Measurements from ENCODE around the gene NECTIN3. TPM values are rescaled to one million over a fixed set of nuclear protein-coding genes. Genes with fewer than 3 reads are reported as not detected.

NECTIN3 gene
- total RNA-seq, 1 experiment from 2014 or later: 53.7 TPM

- Histone ChIP-seq H2BK20ac (ENCODE audit: low read depth, low read length, poor library complexity, severe bottlenecking) (no peak overlapping the region), H3K9ac (ENCODE audit: extremely low read depth, insufficient read length, low read length) (no peak overlapping the region), H4K91ac (ENCODE audit: insufficient read length, low read depth, low read length) (no peak overlapping the region), H3K56ac (ENCODE audit: insufficient read length, low read depth, low read length) (no peak overlapping the region), H4K20me1 (ENCODE audit: control insufficient read depth, insufficient read depth, insufficient read length) (no peaks in the 10 kb centered on the region), H3K27ac (ENCODE audit: insufficient read length, low read depth, low read length) (no peak overlapping the region), H3K27me3 (ENCODE audit: insufficient read depth, low read length) (no peaks in the 10 kb centered on the region), H2BK15ac (ENCODE audit: low read depth, low read length) (no peak overlapping the region), H4K8ac (replicated peaks; ENCODE audit: insufficient read length, low read depth, low read length) (no peak overlapping the region), H2BK5ac (ENCODE audit: insufficient read length, low read length) (no peak overlapping the region), H2BK12ac (ENCODE audit: insufficient read length, low read depth, low read length) (no peak overlapping the region), H3K23ac (ENCODE audit: insufficient read length, low read depth, low read length) (no peak overlapping the region), H4K5ac (ENCODE audit: insufficient read length, low read depth, low read length) (no peak overlapping the region), H3K14ac (ENCODE audit: insufficient read depth, low read length) (no peak overlapping the region), H3K23me2 (ENCODE audit: insufficient read length, low read depth, low read length, poor library complexity, severe bottlenecking) (no peaks in the 10 kb centered on the region), H2BK120ac (ENCODE audit: low read depth, low read length, poor library complexity, severe bottlenecking) (no peak overlapping the region), H3K79me2 (ENCODE audit: insufficient read depth, low read length) (no peaks in the 10 kb centered on the region), H2AK5ac (ENCODE audit: insufficient read length, low read length) (no peak overlapping the region), H3K18ac (ENCODE audit: insufficient read length, low read depth, low read length) (no peak overlapping the region), H2AFZ (ENCODE audit: low read length) (no peak overlapping the region), H3K9me3 (ENCODE audit: control insufficient read depth, low read depth, low read length) (no peaks in the 10 kb centered on the region), H3K4me2 (ENCODE audit: insufficient read depth, insufficient read length, low read length) (no peak overlapping the region), H3K79me1 (ENCODE audit: insufficient read depth, low read depth, low read length, poor library complexity, severe bottlenecking) (no peaks in the 10 kb centered on the region), H3K4ac (ENCODE audit: low read depth, low read length) (no peak overlapping the region), H3K4me1 (ENCODE audit: insufficient read depth, low read length) (no peaks in the 10 kb centered on the region), H3T11ph (ENCODE audit: low read length) (no peak overlapping the region)
- no CpG with 5 or more reads among the region's 1 CpG for WGBS (ENCODE audit: extremely low coverage, insufficient read length, low lambda C conversion rate)
- H3K9me3 Mint-ChIP-seq: no peaks in the 10 kb centered on the region
- no peak overlapping the region for H3K27ac Mint-ChIP-seq
- no peak for DNase-seq
- peaks cover 10 to 29% (median 24%) of the 10 kb centered on the region in 3 experiments; a peak in 6 of 7 replicates for H3K36me3 Mint-ChIP-seq (ENCODE audit: insufficient read depth in 1 of 3, low read depth in 3 of 3)
- no peak overlapping the region for H3K4me3 Mint-ChIP-seq
- H3K4me1 Mint-ChIP-seq: peaks cover 8 to 9% of the 10 kb centered on the region in 2 experiments
- TF ChIP-seq CTCF (conservative IDR thresholded peaks at IDR 0.05): no peak
- no peaks in the 10 kb centered on the region for H3K27me3 Mint-ChIP-seq (ENCODE audit: low read depth)
These were observed 59.2 kb downstream of the NECTIN3 start for GRCh38 chr3:111130827-111131226.
